H1 (cell line): ENCODE data around the gene DGKH. TPM values are rescaled to one million over a fixed set of nuclear protein-coding genes. Genes with fewer than 3 reads are reported as not detected.
A peak's percentile ranks its signal among the peaks of the same experiment; 100 is the strongest.

Source experiments
- CHD7 ChIP-seq: fragments of 300-600 bp; sonication (generic); IDR thresholded peaks from 2 replicates; pipeline ENCODE4 v1.7.1; 2012; ENCODE audit warnings: low read length, moderate library complexity, mild to moderate bottlenecking, inconsistent platforms; ENCODE audit not compliant: insufficient replicate concordance
- GABPA ChIP-seq: IDR thresholded peaks from 2 replicates; pipeline ENCODE4 v1.6.1; 2011; ENCODE audit warnings: mild to moderate bottlenecking, low read length, moderate library complexity, borderline replicate concordance; ENCODE audit not compliant: insufficient read depth
- JUND ChIP-seq: IDR thresholded peaks from 2 replicates; pipeline ENCODE4 v1.6.1; 2011; ENCODE audit warnings: mild to moderate bottlenecking, improper control_type of control experiment, low read length
- POLR2AphosphoS5 ChIP-seq: IDR thresholded peaks from 2 replicates; pipeline ENCODE4 v1.6.1; 2011; ENCODE audit warnings: low read depth, low read length
- RNF2 ChIP-seq: fragments of 200-900, 300-1000 bp; sonication (generic); IDR thresholded peaks from 2 replicates; pipeline ENCODE4 v1.7.1; 2016; ENCODE audit warnings: borderline replicate concordance, low read depth, mild to moderate bottlenecking, antibody characterized with exemption, low read length; ENCODE audit not compliant: poor library complexity, severe bottlenecking; ENCODE audit errors: missing control alignments
- polyA plus RNA-seq, 7 experiments: library from polyadenylated mRNA; depleted of rRNA in 3 of 7; stranded (reverse) in 5 of 7; unstranded in 2 of 7; fragments of >200 nt in 5 of 7; fragments of 200-250 nt in 2 of 7; gene quantifications; 1 replicate in 5 of 7; 2 replicates in 1 of 7; 4 replicates in 1 of 7; pipeline versions ENCODE4 v1.2.1 to v1.2.3, GENCODE V29; 2011 to 2013; ENCODE audit warnings: missing spikeins in 2 of 7, mixed read lengths in 2 of 7
- total RNA-seq: library from RNA; stranded (reverse); fragmentation: NEBNext Ultra II Directional; extraction: Animal tissue kit (Norgen Biotek cat#: 25700); gene quantifications from 2 replicates; pipeline ENCODE4 v1.2.1, GENCODE V29; 2021

DGKH gene
- total and polyA plus RNA-seq, 2 of the 8 experiments (the other 6 are each of a cell fraction or from before 2014, with no cell fraction given), result 2.1 to 7.9 TPM

GRCh38 chr13:42040730-42041010 is 7.8 kb upstream of the DGKH start (continued):
- no peak for TF ChIP-seq CHD7
- no peak for TF ChIP-seq JUND
- TF ChIP-seq RNF2, result no peak
- no peak for TF ChIP-seq GABPA
- TF ChIP-seq POLR2AphosphoS5, result 0 out of 2 replicates have a peak, but pooled peaks have one; percentile 3
